ENCODE data around the gene C11orf65.
"Not testable (repeated sequence)": the region's sequence is repeated elsewhere in the genome, so short reads cannot be mapped to it uniquely, and the experiment has no call there.

The C11orf65 gene

DNA sequence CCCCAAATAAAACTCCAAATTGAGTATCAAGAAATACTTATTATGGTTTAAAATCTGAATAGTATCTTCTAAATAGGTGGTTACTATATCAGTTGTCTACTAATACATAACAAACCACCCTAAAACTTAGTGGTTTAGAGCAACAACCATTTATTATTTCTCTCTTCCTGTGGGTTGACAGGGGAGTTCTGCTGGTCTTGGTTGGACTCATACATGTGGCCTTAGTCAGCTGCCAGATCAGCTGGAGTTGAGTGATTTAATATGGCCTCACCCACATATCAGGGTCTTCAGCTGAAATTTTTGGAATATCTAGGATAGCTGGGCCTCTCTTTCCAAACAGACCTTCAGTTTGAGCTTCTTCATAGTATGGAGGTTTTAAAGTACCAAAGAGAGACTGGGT, 34.5 kb downstream of the C11orf65 start:
- no peaks in the 10 kb centered on the region for H3K27me3 Mint-ChIP-seq (ENCODE audit: low read depth)
- no peak overlapping the region for H3K27ac Mint-ChIP-seq

DNA sequence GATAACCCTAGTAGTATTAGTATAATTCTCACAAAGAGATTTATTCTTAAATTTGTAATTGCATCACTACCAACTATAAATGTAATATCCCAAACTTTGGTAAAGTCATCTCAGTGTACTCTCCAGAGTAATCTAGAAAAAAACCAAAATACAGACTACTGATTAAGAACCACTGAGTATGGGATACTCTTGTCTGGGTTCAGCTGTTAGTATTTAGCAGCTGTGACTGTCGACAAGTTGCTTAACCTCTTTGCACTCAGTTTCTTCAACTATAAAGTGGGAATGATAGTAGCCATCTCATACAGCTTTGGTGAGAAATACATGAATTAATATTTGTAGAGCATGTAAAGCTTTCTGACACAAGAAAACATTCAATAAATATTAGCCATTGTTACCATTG, 35.3 kb downstream of the C11orf65 start:
- Mint-ChIP-seq H3K36me3 (ENCODE audit: low read depth) (no peaks in the 10 kb centered on the region), H3K27ac (no peak overlapping the region), H3K4me1 (ENCODE audit: low read depth) (no peaks in the 10 kb centered on the region), H3K4me3 (no peak overlapping the region), H3K27me3 (ENCODE audit: low read depth) (no peaks in the 10 kb centered on the region), H3K9me3 (no peaks in the 10 kb centered on the region)
- no peak for DNase-seq (ENCODE audit: low spot score)

More for the DNA sequence above, 34.5 kb downstream of the C11orf65 start:
- no peak for DNase-seq (ENCODE audit: low spot score)
- no peaks in the 10 kb centered on the region for H3K9me3 Mint-ChIP-seq
- no peaks in the 10 kb centered on the region for H3K4me1 Mint-ChIP-seq (ENCODE audit: low read depth)
- no peaks in the 10 kb centered on the region for H3K36me3 Mint-ChIP-seq (ENCODE audit: low read depth)
- H3K4me3 Mint-ChIP-seq, result no peak overlapping the region

DNA sequence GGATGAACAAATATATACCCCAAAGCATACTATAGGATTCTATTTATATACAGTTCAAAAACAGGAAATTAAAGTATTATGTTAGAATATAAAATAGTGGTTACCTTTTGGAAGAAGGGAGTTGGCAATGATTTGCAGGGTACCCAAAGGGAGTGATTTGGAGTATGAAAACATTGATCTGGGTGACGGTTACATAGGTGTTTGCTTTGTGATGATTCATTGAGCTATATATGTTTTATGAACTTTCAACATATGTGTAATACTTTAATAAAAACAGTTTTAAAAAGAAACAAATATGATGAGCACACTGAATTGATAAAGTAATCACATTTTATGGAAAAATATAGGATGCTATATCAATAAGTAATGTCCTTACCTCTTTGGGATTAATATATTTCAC, 36.0 kb downstream of the C11orf65 start:
- no peaks in the 10 kb centered on the region for H3K9me3 Mint-ChIP-seq
- no peaks in the 10 kb centered on the region for H3K4me1 Mint-ChIP-seq (ENCODE audit: low read depth)
- no peaks in the 10 kb centered on the region for H3K36me3 Mint-ChIP-seq (ENCODE audit: low read depth)
- no peak overlapping the region for H3K27ac Mint-ChIP-seq
- H3K27me3 Mint-ChIP-seq (ENCODE audit: low read depth), result no peaks in the 10 kb centered on the region
- H3K4me3 Mint-ChIP-seq, result no peak overlapping the region
- DNase-seq (ENCODE audit: low spot score), result no peak

DNA sequence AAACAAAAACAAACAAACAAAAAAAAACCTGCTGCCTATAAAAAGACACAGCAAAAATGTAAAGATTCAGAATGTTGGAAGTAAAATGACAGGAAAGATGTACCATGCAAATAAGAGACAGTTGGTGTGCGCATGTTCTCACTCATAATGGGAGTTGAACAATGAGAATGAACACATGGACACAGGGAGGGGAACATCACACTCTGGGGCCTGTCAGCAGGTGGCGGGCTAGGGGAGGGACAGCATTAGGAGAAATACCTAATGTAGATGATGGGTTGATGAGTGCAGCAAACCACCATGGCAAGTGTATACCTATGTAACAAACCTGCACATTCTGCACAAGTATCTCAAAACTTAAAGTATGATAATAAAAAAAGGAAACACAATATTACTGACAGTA, 49.8 kb downstream of the C11orf65 start:
- H3K4me3 Mint-ChIP-seq; H3K4me1 Mint-ChIP-seq (ENCODE audit: low read depth); H3K27ac Mint-ChIP-seq; H3K36me3 Mint-ChIP-seq (ENCODE audit: low read depth); DNase-seq (ENCODE audit: low spot score); H3K27me3 Mint-ChIP-seq (ENCODE audit: low read depth): not testable (repeated sequence)
- H3K9me3 Mint-ChIP-seq, result peaks cover 14% of the 10 kb centered on the region

DNA sequence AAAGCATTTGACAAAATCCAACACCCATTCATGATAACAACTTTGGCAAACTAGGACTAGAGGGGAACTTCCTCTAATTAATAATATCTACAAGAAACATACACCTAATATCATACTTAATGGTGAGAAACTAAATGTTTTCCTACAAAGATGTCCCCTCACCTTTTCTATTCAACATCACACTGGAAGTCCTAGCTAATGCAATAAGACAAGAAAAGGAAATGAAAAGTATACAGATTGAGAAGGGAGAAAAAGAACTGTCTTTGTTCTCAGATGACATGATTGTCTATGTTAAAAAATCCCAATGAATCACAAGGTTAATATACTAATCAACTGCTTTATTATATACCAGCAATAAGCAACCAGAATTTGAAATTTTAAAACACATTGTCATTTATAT, 52.4 kb downstream of the C11orf65 start:
- Mint-ChIP-seq H3K36me3 (ENCODE audit: low read depth) (no peaks in the 10 kb centered on the region), H3K4me1 (ENCODE audit: low read depth) (peaks cover 2% of the 10 kb centered on the region), H3K9me3 (peaks cover 14% of the 10 kb centered on the region), H3K27ac (no peak overlapping the region), H3K4me3 (no peak overlapping the region), H3K27me3 (ENCODE audit: low read depth) (no peaks in the 10 kb centered on the region)
- DNase-seq (ENCODE audit: low spot score), result no peak

DNA sequence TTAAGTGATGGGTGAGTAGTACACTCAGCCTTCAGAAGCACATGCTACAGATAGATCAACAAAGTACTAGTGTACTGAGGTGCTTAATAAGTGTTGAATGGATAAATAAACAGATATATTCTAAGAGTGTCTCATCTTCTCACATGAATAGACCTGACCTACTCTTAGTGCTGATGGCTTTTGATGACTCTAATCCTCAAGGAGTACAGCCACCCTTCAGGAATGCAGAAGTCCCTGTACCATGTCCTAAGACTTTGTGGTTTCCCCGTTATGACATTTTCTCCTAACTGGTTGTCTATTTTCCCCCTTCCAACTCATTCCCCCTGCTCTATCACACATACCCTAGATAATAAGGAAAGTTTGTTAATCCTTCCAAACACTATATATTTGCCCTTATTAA, 61.6 kb downstream of the C11orf65 start:
- H3K36me3 Mint-ChIP-seq (ENCODE audit: low read depth), result no peaks in the 10 kb centered on the region
- H3K9me3 Mint-ChIP-seq, result no peaks in the 10 kb centered on the region
- no peak overlapping the region for H3K27ac Mint-ChIP-seq
- no peak for DNase-seq (ENCODE audit: low spot score)
- H3K4me3 Mint-ChIP-seq, result no peak overlapping the region
- H3K27me3 Mint-ChIP-seq (ENCODE audit: low read depth), result no peaks in the 10 kb centered on the region
- peaks cover 2% of the 10 kb centered on the region for H3K4me1 Mint-ChIP-seq (ENCODE audit: low read depth)

DNA sequence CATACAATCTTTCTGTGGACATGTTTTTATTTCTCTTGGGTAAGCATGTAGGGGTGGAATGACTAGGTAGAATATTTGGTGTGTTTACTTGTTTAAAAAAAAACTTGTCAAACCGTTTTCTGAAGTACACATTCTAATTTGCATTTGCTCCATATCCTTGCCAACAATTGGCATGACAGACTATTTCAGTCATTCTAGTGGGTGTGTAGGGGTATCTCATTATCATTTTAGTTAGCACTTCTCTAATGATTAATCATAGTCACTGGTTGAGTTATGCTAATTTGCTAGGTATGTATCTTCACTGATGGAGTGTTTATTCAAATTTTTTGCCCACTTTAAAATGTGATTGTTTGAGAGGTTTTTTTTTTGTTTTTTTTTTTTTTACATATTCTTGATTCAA, 64.3 kb downstream of the C11orf65 start:
- H3K36me3 Mint-ChIP-seq (ENCODE audit: low read depth), result no peaks in the 10 kb centered on the region
- H3K9me3 Mint-ChIP-seq, result no peaks in the 10 kb centered on the region
- no peaks in the 10 kb centered on the region for H3K4me1 Mint-ChIP-seq (ENCODE audit: low read depth)
- H3K4me3 Mint-ChIP-seq, result no peak overlapping the region
- no peaks in the 10 kb centered on the region for H3K27me3 Mint-ChIP-seq (ENCODE audit: low read depth)
- H3K27ac Mint-ChIP-seq, result no peak overlapping the region
- no peak for DNase-seq (ENCODE audit: low spot score)

DNA sequence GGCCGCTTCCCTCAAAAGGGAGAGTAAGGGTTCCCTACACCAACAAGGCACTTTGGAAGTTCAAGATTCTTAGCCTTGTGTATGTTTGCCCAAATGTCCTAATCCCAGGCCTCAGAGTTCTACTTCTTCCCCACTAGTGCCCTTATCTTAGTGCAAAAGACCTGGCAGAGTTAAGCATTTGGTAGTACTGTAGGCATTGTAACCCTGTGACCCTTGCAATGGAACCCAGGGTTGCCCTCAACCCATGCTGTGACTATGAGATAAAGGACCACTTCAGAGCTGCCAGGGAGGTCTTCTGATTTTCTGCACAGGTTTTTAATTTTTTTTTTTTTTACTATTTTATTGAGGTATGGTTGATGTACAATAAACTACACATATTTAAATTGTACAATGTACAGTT, 65.1 kb downstream of the C11orf65 start:
- Mint-ChIP-seq H3K27ac (no peak overlapping the region), H3K36me3 (ENCODE audit: low read depth) (no peaks in the 10 kb centered on the region), H3K27me3 (ENCODE audit: low read depth) (peaks cover 2% of the 10 kb centered on the region), H3K9me3 (no peaks in the 10 kb centered on the region), H3K4me3 (no peak overlapping the region), H3K4me1 (ENCODE audit: low read depth) (no peaks in the 10 kb centered on the region)
- DNase-seq (ENCODE audit: low spot score), result no peak

DNA sequence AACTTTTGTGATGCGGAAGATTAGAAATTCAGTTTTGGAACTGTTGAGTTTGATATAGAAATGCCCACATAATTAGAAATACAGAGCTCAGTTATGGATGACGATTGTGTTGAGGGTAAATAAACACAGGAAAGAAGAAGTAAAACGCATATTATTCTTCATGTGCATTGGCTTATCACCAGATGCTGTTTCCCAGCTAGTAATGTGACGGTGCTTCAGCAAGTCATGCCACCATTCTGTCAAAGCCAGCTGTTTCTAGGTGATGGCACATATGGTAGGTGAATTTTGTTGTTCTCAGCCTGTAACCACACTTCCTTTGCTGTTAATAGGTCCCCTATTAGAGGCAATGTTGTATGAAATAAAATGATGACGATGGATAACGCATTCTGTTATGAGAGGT, 68.9 kb downstream of the C11orf65 start:
- no peaks in the 10 kb centered on the region for H3K4me1 Mint-ChIP-seq (ENCODE audit: low read depth)
- no peak for DNase-seq (ENCODE audit: low spot score)
- no peak overlapping the region for H3K27ac Mint-ChIP-seq
- H3K27me3 Mint-ChIP-seq (ENCODE audit: low read depth), result peaks cover 2% of the 10 kb centered on the region
- H3K4me3 Mint-ChIP-seq, result no peak overlapping the region
- no peaks in the 10 kb centered on the region for H3K36me3 Mint-ChIP-seq (ENCODE audit: low read depth)
- H3K9me3 Mint-ChIP-seq, result no peaks in the 10 kb centered on the region

DNA sequence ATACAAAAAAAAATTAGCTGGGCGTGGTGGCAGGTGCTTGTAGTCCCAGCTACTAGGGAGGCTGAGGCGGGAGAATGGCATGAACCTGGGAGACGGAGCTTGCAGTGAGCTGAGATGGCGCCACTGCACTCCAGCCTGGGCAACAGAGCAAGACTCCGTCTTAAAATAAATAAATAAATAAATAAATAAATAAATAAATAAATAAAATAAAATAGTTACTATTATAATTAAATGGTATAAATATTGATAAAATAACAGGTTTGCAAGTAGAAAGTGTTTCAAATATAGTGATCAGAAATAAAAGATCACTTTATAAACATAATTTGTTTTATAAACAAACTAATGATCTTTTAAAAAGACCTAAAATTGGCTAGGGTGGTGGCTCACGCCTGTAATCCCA, 70.7 kb downstream of the C11orf65 start:
- not testable (repeated sequence) for H3K27me3 Mint-ChIP-seq (ENCODE audit: low read depth); H3K9me3 Mint-ChIP-seq; H3K4me3 Mint-ChIP-seq; H3K36me3 Mint-ChIP-seq (ENCODE audit: low read depth); H3K4me1 Mint-ChIP-seq (ENCODE audit: low read depth); DNase-seq (ENCODE audit: low spot score); H3K27ac Mint-ChIP-seq

DNA sequence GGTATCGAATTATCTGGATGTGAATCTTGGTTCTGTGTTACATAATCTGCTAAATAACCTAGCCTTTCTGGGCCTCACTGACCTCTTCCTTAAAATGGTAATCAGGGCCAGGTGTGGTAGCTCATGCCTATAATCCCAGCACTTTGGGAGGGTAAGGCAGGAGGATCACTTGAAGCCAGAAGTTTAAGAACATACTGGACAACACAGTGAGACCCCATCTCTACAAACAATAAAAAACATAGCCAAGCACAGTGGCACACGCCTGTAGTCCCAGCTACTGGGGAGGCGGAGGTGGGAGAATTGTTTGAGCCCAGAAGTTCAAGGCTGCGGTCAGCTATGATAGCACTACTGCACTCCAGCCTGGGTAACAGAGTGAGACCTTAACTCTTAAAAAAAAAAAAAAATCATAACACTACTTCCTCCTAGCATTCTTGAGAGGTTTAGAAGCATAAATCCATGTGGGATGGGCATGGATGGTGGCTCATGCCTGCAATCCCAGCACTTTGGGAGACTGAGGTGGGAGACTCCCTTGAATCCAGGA, 72.5 kb downstream of the C11orf65 start:
- Mint-ChIP-seq H3K4me1 (ENCODE audit: low read depth) (no peaks in the 10 kb centered on the region), H3K36me3 (ENCODE audit: low read depth) (no peaks in the 10 kb centered on the region), H3K27me3 (ENCODE audit: low read depth) (peaks cover 2% of the 10 kb centered on the region), H3K4me3 (no peak overlapping the region), H3K27ac (no peak overlapping the region), H3K9me3 (no peaks in the 10 kb centered on the region)
- DNase-seq (ENCODE audit: low spot score), result no peak

DNA sequence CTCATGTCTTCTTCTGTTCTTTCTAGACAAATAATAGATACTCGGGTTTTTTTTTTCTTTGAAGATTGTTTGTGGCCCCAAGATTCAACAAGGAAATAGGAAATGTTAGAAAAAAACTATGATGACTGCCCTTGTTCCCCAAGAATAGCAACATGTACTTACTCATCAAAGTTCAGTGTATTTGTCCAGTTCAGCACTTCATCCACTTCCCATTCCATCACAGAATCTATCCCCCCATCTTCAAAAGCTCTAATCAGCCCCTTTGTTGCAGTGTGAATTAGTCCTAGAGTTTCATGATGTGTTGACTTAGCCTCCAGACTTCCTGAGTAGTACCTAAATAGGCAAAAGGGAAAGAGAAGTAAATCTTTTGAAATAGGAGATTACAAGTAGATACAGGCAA, 74.3 kb downstream of the C11orf65 start:
- no peaks in the 10 kb centered on the region for H3K9me3 Mint-ChIP-seq
- peaks cover 2% of the 10 kb centered on the region for H3K27me3 Mint-ChIP-seq (ENCODE audit: low read depth)
- H3K4me1 Mint-ChIP-seq (ENCODE audit: low read depth), result no peaks in the 10 kb centered on the region
- no peaks in the 10 kb centered on the region for H3K36me3 Mint-ChIP-seq (ENCODE audit: low read depth)
- no peak for DNase-seq (ENCODE audit: low spot score)
- H3K4me3 Mint-ChIP-seq, result no peak overlapping the region
- H3K27ac Mint-ChIP-seq, result no peak overlapping the region

DNA sequence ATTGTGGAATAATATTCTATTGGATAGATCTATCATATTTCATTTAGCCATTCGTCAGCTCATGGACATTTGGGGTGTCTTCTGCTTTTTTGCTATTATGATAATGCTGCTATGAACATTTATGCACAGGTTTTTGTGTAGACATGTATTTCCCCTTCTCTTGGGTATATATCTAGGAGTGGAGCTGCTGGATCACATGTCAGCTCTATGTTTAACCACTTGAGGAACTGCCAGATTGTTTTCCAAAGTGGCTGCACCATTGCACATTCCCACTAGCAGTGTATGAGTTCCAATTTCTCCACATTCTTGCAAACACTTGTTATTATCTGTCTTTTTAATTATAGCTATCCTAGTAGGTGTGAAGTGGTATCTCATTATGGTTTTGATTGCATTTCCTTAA, 75.0 kb downstream of the C11orf65 start:
- Mint-ChIP-seq H3K4me1 (ENCODE audit: low read depth) (no peaks in the 10 kb centered on the region), H3K4me3 (no peak overlapping the region), H3K9me3 (no peaks in the 10 kb centered on the region), H3K27me3 (ENCODE audit: low read depth) (no peaks in the 10 kb centered on the region), H3K36me3 (ENCODE audit: low read depth) (no peaks in the 10 kb centered on the region), H3K27ac (no peak overlapping the region)
- no peak for DNase-seq (ENCODE audit: low spot score)

DNA sequence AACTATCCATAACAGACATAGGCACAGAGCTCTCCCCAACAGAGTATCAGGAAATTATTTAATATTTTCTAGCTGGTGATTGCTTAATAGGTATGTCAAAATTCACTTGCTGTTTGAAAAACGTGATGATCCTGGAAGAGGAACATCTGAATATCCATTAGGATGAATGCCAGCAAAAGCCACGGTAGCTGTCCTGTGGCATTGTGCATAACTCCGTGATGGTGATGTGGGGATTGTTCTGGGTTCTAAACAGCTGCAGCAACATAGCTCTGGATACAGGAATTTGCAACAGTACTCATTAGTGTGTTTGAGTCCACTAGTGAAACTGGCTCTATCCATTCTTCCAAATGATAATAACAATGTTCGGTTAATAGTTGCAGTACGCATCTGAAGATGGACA, 78.8 kb downstream of the C11orf65 start:
- Mint-ChIP-seq H3K27me3 (ENCODE audit: low read depth) (no peaks in the 10 kb centered on the region), H3K36me3 (ENCODE audit: low read depth) (no peaks in the 10 kb centered on the region), H3K9me3 (no peaks in the 10 kb centered on the region)

DNA sequence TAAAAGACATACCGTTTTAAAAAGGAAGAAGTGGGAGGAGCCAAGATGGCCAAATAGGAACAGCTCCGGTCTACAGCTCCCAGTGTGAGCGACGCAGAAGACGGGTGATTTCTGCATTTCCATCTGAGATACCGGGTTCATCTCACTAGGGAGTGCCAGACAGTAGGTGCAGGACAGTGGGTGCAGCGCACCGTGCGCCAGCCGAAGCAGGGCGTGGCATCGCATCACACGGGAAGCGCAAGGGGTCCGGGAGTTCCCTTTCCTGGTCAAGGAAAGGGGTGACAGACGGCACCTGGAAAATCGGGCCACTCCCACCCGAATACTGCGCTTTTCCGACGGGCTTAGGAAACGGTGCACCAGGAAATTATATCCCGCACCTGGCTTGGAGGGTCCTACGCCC, 93.8 kb downstream of the C11orf65 start:
- H3K4me3 Mint-ChIP-seq; H3K9me3 Mint-ChIP-seq; H3K36me3 Mint-ChIP-seq (ENCODE audit: low read depth); DNase-seq (ENCODE audit: low spot score); H3K27ac Mint-ChIP-seq; H3K27me3 Mint-ChIP-seq (ENCODE audit: low read depth); H3K4me1 Mint-ChIP-seq (ENCODE audit: low read depth): not testable (repeated sequence)

More for the DNA sequence above, 78.8 kb downstream of the C11orf65 start:
- Mint-ChIP-seq H3K27ac (no peak overlapping the region), H3K4me1 (ENCODE audit: low read depth) (no peaks in the 10 kb centered on the region), H3K4me3 (no peak overlapping the region)
- no peak for DNase-seq (ENCODE audit: low spot score)
